Cortex of kidney (tissue), 1 donor: ENCODE measurements around the gene CASP6.
A peak's percentile ranks its signal among the peaks of the same experiment; 100 is the strongest.

ENCODE experiments used
- DNase-seq: peaks from one replicate; lab custom pipeline; 2025; lab: John Stamatoyannopoulos, UW

CASP6 gene

DNA sequence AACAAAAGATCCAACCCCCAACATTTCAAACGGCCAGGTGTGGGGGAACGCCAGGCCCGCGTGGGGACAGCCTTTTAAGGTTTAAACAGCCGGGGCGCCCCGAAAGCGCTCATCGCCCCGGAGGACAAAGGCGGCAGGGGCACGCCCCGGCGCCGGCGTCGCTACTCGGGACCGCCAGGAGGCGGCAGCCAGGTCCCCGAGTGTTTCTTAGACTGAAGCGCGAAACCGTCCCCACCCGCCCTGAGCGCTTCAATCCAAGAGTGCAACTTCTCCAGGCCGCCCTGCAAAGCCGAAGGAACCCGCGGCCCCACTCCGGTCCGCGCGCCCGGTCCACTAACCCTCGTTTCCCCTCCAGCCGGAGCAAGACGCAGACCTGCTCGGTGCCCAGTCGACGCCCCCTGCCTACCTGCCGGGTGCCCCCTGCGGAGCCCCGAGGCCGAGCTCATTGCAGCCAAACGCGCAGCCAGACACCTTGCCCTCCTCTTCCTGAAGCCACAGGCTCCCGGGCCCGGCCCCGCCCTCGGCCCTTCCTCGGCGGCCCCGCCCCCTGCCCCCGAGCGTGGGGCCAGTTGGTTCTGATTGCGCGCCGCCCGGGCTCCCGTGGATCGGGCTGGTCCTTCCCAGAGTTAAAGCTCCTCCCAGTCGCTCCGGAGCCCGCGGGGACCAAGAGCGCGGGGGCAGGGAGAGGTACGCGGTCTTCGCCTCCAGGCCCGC, at the start of gene CASP6:
TSS of gene CASP6 (minus strand) at position 496 of the 714 bp plus-strand sequence. CDS start at position 446, 50 bp downstream.
- DNase-seq = peak; percentile 50

- no peak for DNase-seq
Measured at GRCh38 chr4:109752525-109752924, 49.3 kb upstream of the CASP6 start.

DNA sequence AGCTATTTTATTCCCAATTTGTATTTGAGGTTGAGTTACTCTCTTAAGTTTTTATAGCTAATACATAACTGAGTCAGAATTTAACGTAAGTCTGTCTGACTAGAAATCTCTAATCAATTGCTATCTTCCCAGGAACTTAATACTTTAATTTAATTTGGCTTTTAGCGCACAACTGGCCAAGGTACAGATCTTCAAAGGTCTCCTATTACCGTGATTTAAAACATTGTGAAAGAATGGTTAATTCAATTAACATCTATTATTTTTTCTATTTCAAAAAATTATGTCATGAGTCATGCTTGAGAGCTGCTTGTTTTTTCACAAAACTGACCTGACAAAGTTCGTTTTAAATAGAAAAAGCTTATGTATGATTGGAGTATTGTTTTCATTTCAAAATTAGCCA, 48.6 kb upstream of the CASP6 start:
- no peak for DNase-seq

- DNase-seq = no peak
Measured at GRCh38 chr4:109750652-109751244, 47.5 kb upstream of the CASP6 start.

DNA sequence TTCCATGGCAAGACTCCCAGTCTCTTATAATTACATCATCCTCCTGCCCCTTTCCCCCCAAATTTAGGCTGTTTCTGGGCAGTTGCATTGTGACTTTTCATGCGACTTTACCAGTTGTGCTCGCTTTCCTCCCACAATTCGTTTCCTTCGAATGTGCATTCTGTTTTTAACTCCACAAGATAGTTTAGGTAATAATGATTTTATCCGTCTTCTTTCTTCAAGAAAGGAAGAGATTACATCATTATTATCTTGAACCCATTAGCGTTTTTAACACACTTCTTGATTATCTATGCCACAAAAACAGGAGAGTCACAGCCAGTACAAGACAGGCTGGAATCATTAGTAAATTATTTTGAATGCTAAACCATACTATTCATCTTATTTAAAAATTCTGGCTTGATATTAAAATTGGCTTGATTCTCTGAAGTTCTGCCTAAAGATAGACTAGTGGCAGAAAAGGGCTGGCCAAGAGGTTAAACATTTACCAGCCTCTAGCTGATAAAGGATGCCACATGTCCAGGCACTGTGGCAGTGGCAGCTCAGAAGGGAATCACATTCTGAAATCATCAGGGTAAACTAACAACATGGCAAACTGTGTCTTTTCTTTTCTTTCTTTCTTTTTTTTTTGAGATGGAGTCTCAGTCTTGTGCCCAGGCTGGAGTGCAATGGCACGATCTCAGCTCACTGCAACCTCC, 46.3 kb upstream of the CASP6 start:
- DNase-seq = no peak

DNA sequence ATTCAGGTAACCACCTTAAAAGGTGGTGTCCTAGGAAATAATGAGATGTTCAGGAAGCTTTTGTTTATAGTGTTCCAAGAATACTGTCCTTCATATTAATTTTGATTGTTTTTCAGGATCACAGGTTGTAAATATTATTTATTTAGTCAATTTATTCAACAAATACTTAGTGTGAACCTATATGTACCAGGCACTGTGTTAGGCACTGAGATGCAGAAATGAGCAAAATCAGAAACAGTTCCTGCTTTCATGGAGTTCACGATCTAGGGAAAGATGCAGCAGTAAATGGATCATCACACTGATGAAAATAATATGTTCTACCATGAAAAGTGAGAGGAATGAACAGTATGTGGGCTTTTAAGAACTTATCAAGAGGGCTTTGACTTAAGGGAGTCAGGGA, 44.9 kb upstream of the CASP6 start:
- no peak for DNase-seq

GRCh38 chr4:109746728-109747127, 43.5 kb upstream of the CASP6 start:
- DNase-seq = no peak

DNA sequence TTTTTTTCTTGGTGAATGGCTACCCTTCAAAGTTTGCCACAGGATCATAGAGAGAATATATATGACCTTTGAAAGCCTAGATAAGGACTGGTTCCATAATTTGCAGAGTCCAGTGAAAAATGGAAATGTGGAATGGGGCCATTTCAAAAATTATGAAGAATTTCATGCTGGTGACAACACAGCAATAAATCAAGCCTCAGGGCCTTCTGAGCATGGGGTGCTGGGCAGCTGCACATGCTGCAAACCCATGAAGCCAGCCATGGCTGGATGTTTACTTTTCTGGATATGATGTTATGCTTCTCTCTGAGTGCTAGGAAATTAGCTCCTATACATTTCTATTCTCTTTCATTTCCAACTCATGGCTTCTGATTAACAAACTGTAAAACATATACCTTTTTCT, 42.6 kb upstream of the CASP6 start:
- DNase-seq = no peak

DNA sequence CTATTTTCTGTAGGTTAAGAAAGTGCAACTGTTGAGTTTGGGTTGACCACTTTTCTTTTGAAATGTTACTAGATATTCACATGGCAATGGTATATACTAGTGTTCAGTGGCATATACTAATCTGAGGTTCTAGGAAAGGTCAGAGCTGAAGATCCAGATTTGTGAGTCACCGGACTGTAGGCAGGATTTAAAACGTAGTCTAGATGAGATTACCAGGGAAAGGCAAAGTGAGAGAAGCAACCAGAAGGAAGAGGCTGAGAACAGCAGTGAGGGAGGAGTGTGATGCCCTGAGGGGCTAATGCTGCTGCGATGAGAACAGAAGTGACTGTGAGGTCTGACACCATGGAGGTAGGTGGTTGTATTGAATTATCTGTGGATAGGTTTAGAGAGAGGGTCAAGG, 36.3 kb upstream of the CASP6 start:
- no peak for DNase-seq

- no peak for DNase-seq
Measured at GRCh38 chr4:109738104-109738872, 35.0 kb upstream of the CASP6 start.

- DNase-seq = no peak
Measured at GRCh38 chr4:109735566-109736365, 32.5 kb upstream of the CASP6 start.

DNA sequence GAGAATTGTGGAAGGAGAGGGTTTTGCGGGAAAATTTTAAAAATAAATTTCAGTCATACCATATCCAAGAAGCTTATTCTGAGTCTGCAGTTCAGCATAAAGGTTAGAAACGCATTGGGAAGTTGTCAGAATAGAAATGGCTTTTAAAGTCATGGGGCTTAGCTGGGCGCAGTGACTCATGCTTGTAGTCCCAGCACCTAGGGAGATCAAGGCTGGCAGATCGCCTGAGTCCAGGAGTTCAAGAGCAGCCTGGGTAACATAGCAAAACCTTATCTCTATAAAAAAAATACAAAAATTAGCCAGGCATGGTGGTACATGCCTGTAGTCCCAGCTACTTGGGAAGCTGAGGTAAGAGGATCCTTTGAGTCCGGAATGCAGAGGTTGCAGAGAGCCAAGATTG, 30.5 kb upstream of the CASP6 start:
- no peak for DNase-seq

GRCh38 chr4:109730619-109731545, 27.6 kb upstream of the CASP6 start:
- DNase-seq = no peak

DNA sequence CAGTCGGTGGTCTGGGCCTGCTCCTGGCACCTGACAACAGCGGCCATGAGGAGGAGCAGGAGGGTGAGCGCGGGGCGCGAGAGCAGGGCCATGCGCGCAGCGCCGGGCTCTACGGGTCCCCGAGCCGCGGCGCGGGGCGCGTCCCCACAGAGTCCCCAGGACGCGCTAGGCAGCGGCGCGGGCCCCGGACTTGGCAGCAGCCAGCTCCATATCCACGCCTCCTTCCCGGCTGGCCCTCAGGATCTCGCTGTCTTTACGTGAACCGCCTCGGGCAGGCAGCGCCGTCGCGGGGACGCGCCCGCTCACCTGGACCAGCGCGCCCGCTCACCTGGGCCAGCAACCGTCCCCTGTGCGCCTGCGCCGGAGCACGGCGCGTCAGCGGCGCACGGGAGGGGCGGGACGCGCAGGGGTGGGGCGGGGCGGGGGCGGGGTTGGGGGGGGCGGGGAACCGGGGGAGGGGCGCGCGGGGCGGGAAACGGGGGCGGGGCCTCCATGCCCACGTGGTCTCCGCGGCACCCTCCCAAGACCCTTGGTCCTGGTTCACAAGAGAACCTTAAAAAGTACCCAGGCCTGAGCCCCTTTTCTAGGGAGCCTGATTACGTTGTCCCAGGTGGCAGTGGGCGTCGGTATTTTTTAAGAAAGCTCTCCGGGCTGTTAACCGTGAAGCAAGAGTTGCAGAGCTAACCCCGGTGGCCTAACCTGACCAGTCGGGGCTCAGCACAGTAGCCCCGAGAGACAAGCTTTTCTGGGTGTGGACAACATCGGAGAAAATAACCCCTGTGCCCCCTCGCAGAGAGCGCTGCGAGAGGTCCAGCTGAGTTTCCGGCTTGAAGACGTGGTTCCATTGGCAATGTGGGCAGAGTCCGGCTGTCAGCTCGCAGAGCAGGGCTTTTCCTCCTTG, 26.7 kb upstream of the CASP6 start, which contains the start of gene PLA2G12A:
TSS of gene PLA2G12A (minus strand) at position 353 of the 901 bp plus-strand sequence. CDS start at position 92, 261 bp downstream.
- no peak for DNase-seq

- peak; percentile 12 for DNase-seq
Measured at GRCh38 chr4:109729117-109729717, 26.0 kb upstream of the CASP6 start.

GRCh38 chr4:109728385-109728784, 25.1 kb upstream of the CASP6 start:
- no peak for DNase-seq

DNA sequence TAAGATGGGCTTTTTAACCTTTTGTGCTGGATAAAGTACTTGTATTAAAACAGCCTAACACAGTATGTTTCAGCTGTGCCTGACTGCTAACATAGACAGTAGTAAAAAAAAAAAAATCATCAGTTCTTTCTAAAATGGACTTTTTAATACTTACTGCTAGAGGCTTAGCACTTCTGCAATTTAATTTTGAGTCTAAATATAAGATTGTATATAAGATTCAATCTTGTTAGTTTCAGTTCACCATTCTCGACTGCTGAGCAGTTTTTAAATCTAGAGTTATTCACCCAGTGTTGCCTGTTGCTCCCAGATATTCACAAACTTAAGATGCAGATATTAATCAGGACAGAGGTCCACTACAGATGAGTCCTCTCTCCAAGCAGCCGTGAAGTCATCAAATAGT, 19.9 kb upstream of the CASP6 start:
- no peak for DNase-seq

GRCh38 chr4:109722357-109722756, 19.1 kb upstream of the CASP6 start:
- no peak for DNase-seq

GRCh38 chr4:109721033-109721432, 17.8 kb upstream of the CASP6 start:
- no peak for DNase-seq
